K562 (cell line): ENCODE results near the gene TSPAN14. TPM values are rescaled to one million over a fixed set of nuclear protein-coding genes. Genes with fewer than 3 reads are reported as not detected.
A peak's percentile ranks its signal among the peaks of the same experiment; 100 is the strongest.

Experiments
- ELF2 ChIP-seq: fragments of 250-450 bp; sonication (Bioruptor Pico); IDR thresholded peaks from 2 replicates; pipeline ENCODE4 v1.5.0; 2021; ENCODE audit warnings: mild to moderate bottlenecking
- EP400 ChIP-seq: fragments of 450-650 bp; IDR thresholded peaks from 2 replicates; pipeline ENCODE4 v1.6.1; 2017; ENCODE audit warnings: antibody characterized with exemption, mild to moderate bottlenecking, moderate library complexity
- JUNB ChIP-seq: fragments of 450-650 bp; formaldehyde crosslinking; conservative IDR thresholded peaks from 2 replicates; pipeline ENCODE4 v1.4.0; 2020; ENCODE audit warnings: mild to moderate bottlenecking
- KAT2B ChIP-seq: IDR thresholded peaks from one replicate; pipeline ENCODE4 v1.6.1; 2012; ENCODE audit warnings: low read depth, mild to moderate bottlenecking, control low read depth, inconsistent platforms, low read length, moderate library complexity
- MCM2 ChIP-seq: fragments of 450-650 bp; IDR thresholded peaks from 2 replicates; pipeline ENCODE4 v1.6.1; 2017; ENCODE audit warnings: low read depth, mild to moderate bottlenecking
- NR3C1 ChIP-seq: sonication (generic); formaldehyde crosslinking; IDR thresholded peaks from 2 replicates; pipeline ENCODE4 v1.8.1; 2022; ENCODE audit warnings: missing genetic modification reagents
- NUFIP1 ChIP-seq: fragments of 450-650 bp; IDR thresholded peaks from 2 replicates; pipeline ENCODE4 v1.6.1; 2018; ENCODE audit not compliant: partially characterized antibody
- POLR2H ChIP-seq: IDR thresholded peaks from 2 replicates; pipeline ENCODE4 v1.6.1; 2016; ENCODE audit warnings: missing genetic modification characterization, low read depth, mild to moderate bottlenecking, control low read depth, missing compliant biosample characterization, moderate library complexity
- RREB1 ChIP-seq: fragments of 250-450 bp; sonication (Bioruptor Pico); IDR thresholded peaks from 2 replicates; pipeline ENCODE4 v1.4.0; 2020
- SMARCA4 ChIP-seq: fragments of 450-650 bp; IDR thresholded peaks from 2 replicates; pipeline ENCODE4 v1.6.1; 2016
- SNIP1 ChIP-seq: fragments of 450-650 bp; IDR thresholded peaks from 2 replicates; pipeline ENCODE4 v1.7.1; 2017; ENCODE audit warnings: low read depth, mild to moderate bottlenecking
- SREBF1 ChIP-seq: fragments of 150-350 bp; IDR thresholded peaks from 2 replicates; pipeline ENCODE4 v1.6.1; 2014; ENCODE audit warnings: antibody characterized with exemption, low read depth, low read length, borderline replicate concordance
- SRSF1 ChIP-seq: fragments of 200-400 bp; formaldehyde crosslinking; IDR thresholded peaks from 2 replicates; pipeline ENCODE4 v1.6.1; 2017; ENCODE audit warnings: mild to moderate bottlenecking, low read depth, low read length, moderate library complexity
- THAP7 ChIP-seq: fragments of 250-450 bp; sonication (Bioruptor Pico); IDR thresholded peaks from 2 replicates; pipeline ENCODE4 v1.5.0; 2021
- ZNF197 ChIP-seq: fragments of 200-800 bp; sonication (Bioruptor generic); IDR thresholded peaks from 2 replicates; pipeline ENCODE4 v1.6.1; 2016; ENCODE audit warnings: low read depth, missing genetic modification characterization, missing compliant biosample characterization
- ZNF280A ChIP-seq: fragments of 450-650 bp; IDR thresholded peaks from 2 replicates; pipeline ENCODE4 v1.6.1; 2018; ENCODE audit warnings: mild to moderate bottlenecking, low read depth; ENCODE audit not compliant: partially characterized antibody
- ZSCAN29 ChIP-seq: fragments of 450-650 bp; IDR thresholded peaks from 2 replicates; pipeline ENCODE4 v1.6.1; 2017
- polyA plus RNA-seq, 8 experiments: library from polyadenylated mRNA; depleted of rRNA in 4 of 8; stranded (reverse) in 5 of 8; unstranded in 3 of 8; fragments of >200 nt; fragmentation: Nextera tagmentation in 2 of 8; fragmentation: Illumina TruSeq in 1 of 8; extraction: Ambion mirVana in 2 of 8; extraction: Trizol in 1 of 8; gene quantifications; 2 replicates each; pipeline versions ENCODE4 v1.2.1 to v1.2.3, GENCODE V29; 2011 to 2014; ENCODE audit warnings: inconsistent platforms in 1 of 8, missing spikeins in 1 of 8
- total RNA-seq, 7 experiments: library from RNA; depleted of rRNA in 6 of 7; stranded (reverse); fragments of >200 nt in 6 of 7; fragmentation: Illumina TruSeq in 2 of 7; extraction: Trizol in 2 of 7; gene quantifications; 2 replicates each; pipeline versions ENCODE4 v1.2.1 to v1.2.3, GENCODE V29; 2011 to 2021; ENCODE audit warnings: low replicate concordance in 1 of 7
- TF ChIP-seq, protein P1 (sequence below): sonication (generic); formaldehyde crosslinking; IDR thresholded peaks from 2 replicates; pipeline ENCODE4 v1.8.0; 2022; ENCODE audit warnings: mild to moderate bottlenecking, missing genetic modification reagents
- TF ChIP-seq, protein P2 (sequence below): sonication (generic); formaldehyde crosslinking; IDR thresholded peaks from 2 replicates; pipeline ENCODE4 v1.8.1; 2023; ENCODE audit warnings: mild to moderate bottlenecking, missing genetic modification reagents, moderate library complexity

Gene TSPAN14
- total and polyA plus RNA-seq, 9 of the 15 experiments (the other 6 are each of a cell fraction or from before 2014, with no cell fraction given): 5.8 to 92.9 (median 23.3) TPM

DNA sequence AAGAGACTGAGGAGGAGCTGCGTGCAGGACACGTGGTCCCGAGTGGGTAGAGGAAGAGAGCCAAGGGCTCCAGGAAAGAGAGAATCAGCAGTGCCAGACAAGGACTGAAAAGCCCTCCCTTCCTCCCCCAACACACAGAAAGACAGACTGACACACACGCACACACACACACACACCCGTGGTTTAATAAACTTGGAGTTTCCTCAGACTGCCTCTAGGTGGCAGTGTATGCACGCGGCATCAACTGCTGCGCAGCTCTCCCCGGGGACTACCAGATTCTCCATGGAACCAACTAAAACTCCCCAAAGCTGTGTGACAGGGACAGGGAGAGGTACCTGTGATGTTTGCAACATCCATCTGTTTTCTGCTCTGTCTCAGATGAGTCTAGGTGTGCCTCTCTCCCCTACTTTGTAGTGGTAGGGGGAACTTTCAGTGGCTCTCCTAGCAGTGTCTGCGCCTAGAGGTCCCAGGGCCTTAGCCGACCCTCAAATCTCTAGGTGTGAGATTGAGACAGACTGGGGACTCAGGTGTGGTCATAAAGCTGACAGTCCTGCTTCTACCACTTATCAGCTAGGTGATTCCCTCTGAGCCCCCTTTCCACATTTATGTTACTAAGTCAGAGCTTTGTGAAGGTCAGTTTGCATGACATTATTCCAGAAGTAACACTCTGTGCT, 9.3 kb upstream of the TSPAN14 start (continued):
- TF ChIP-seq SNIP1: no peak
- no peak for TF ChIP-seq POLR2H (tag)
- peak; percentile 45 for TF ChIP-seq NUFIP1
- no peak for TF ChIP-seq ZSCAN29
- no peak for TF ChIP-seq ZNF197
- no peak for TF ChIP-seq SRSF1
- TF ChIP-seq RREB1 (CRISPR knock-in tag): no peak
- TF ChIP-seq, protein P1, sequence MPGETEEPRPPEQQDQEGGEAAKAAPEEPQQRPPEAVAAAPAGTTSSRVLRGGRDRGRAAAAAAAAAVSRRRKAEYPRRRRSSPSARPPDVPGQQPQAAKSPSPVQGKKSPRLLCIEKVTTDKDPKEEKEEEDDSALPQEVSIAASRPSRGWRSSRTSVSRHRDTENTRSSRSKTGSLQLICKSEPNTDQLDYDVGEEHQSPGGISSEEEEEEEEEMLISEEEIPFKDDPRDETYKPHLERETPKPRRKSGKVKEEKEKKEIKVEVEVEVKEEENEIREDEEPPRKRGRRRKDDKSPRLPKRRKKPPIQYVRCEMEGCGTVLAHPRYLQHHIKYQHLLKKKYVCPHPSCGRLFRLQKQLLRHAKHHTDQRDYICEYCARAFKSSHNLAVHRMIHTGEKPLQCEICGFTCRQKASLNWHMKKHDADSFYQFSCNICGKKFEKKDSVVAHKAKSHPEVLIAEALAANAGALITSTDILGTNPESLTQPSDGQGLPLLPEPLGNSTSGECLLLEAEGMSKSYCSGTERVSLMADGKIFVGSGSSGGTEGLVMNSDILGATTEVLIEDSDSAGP: no peak
- TF ChIP-seq SREBF1: no peak
- TF ChIP-seq ELF2: no peak
- TF ChIP-seq SMARCA4: no peak
- TF ChIP-seq JUNB (CRISPR knock-in tag): no peak
- no peak for TF ChIP-seq THAP7 (CRISPR knock-in tag)
- TF ChIP-seq KAT2B: no peak
- no peak for TF ChIP-seq NR3C1 (CRISPR knock-in tag)
- TF ChIP-seq MCM2: no peak
- TF ChIP-seq, protein P2, sequence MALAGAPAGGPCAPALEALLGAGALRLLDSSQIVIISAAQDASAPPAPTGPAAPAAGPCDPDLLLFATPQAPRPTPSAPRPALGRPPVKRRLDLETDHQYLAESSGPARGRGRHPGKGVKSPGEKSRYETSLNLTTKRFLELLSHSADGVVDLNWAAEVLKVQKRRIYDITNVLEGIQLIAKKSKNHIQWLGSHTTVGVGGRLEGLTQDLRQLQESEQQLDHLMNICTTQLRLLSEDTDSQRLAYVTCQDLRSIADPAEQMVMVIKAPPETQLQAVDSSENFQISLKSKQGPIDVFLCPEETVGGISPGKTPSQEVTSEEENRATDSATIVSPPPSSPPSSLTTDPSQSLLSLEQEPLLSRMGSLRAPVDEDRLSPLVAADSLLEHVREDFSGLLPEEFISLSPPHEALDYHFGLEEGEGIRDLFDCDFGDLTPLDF (CRISPR knock-in tag): no peak
- TF ChIP-seq EP400: no peak
- no peak for TF ChIP-seq ZNF280A
